Measurements from ENCODE around the gene NSD1. TPM values are rescaled to one million over a fixed set of nuclear protein-coding genes. Genes with fewer than 3 reads are reported as not detected.
A peak's percentile ranks its signal among the peaks of the same experiment; 100 is the strongest.
"Not testable (repeated sequence)": the region's sequence is repeated elsewhere in the genome, so short reads cannot be mapped to it uniquely, and the experiment has no call there.

NSD1 gene
- total RNA-seq, 1 experiment from 2014 or later: 58.8 TPM

GRCh38 chr5:177303925-177304391, 170.4 kb downstream of the NSD1 start:
- intact Hi-C loops (cut with micrococcal nuclease): loop anchor here (5.0 to 10.0 kb wide), 2 partner anchors 198 to 649 kb away; no protein-coding TSS in a partner anchor
- peak overlapping the region; percentile 88 to 99 for H3K4me3 ChIP-seq (replicated peaks in 1 of 2; ENCODE audit: low read depth in 1 of 2, low read length in 2 of 2)
- ChIA-PET RAD21 (ENCODE audit: low non-redundant PET in 1 of 2, low total read pairs in 2 of 2, uncharacterized antibody in 2 of 2, unreplicated experiment in 2 of 2) (no interaction called here), CTCF (no interaction called here), POLR2A (no interaction called here)
- no TSS peak for BruUV-seq (replicated peaks)
- TF ChIP-seq CTCF (IDR thresholded peaks at IDR 0.05 in 2 of 3, conservative IDR thresholded peaks at IDR 0.05 in 1 of 3; ENCODE audit: borderline replicate concordance in 1 of 3, insufficient read depth in 1 of 3, low read depth in 2 of 3, low read length in 2 of 3): no peak
- peak; percentile 63 for TF ChIP-seq ZFX (IDR thresholded peaks at IDR 0.05)
- no peak for TF ChIP-seq MAX (IDR thresholded peaks at IDR 0.05)
- peak overlapping the region; percentile 99 for H3K9ac ChIP-seq (ENCODE audit: low read length)
- peak; percentile 11 for ATAC-seq
- H3K27ac ChIP-seq (ENCODE audit: low read depth, low read length): peak overlapping the region; percentile 72
- no peaks in the 10 kb centered on the region for H3K9me3 ChIP-seq (ENCODE audit: control insufficient read depth in 1 of 2, insufficient read depth in 1 of 2, low read depth in 1 of 2, low read length in 2 of 2)
- H3K79me2 ChIP-seq (ENCODE audit: insufficient read depth, low read length): peaks cover 28% of the 10 kb centered on the region
- peaks cover 8 to 14% of the 10 kb centered on the region in 2 experiments; a peak in 2 of 4 replicates for H3K36me3 ChIP-seq (ENCODE audit: control insufficient read depth in 1 of 2, insufficient read depth in 2 of 2, low read length in 2 of 2)
- H3K4me2 ChIP-seq (ENCODE audit: low read length): peak overlapping the region; percentile 92
- H3K9me2 ChIP-seq (ENCODE audit: insufficient read depth): no peaks in the 10 kb centered on the region
- H2AFZ ChIP-seq (ENCODE audit: low read depth, low read length, poor library complexity, severe bottlenecking): no peak overlapping the region
- H4K20me1 ChIP-seq (ENCODE audit: insufficient read depth): peaks cover 8% of the 10 kb centered on the region; the same call in 1 of the 2 replicates
- peaks cover 19 to 61% of the 10 kb centered on the region in 2 experiments for H3K4me1 ChIP-seq (ENCODE audit: control insufficient read depth in 1 of 2, insufficient read depth in 2 of 2, low read length in 2 of 2)
- no peaks in the 10 kb centered on the region for H3K27me3 ChIP-seq (ENCODE audit: insufficient read depth, low read length)
- DNase-seq (ENCODE audit: low read depth, low spot score): no peak

- Histone ChIP-seq H3K36me3 (ENCODE audit: control insufficient read depth in 1 of 2, insufficient read depth in 2 of 2, low read length in 2 of 2) (peaks cover 8 to 14% of the 10 kb centered on the region in 2 experiments; a peak in 2 of 4 replicates), H3K9ac (ENCODE audit: low read length) (peak overlapping the region; percentile 99), H4K20me1 (ENCODE audit: insufficient read depth) (peaks cover 8% of the 10 kb centered on the region; the same call in 1 of the 2 replicates), H3K27me3 (ENCODE audit: insufficient read depth, low read length) (no peaks in the 10 kb centered on the region), H2AFZ (ENCODE audit: low read depth, low read length, poor library complexity, severe bottlenecking) (no peak overlapping the region), H3K4me1 (ENCODE audit: control insufficient read depth in 1 of 2, insufficient read depth in 2 of 2, low read length in 2 of 2) (peaks cover 19 to 58% of the 10 kb centered on the region in 2 experiments), H3K27ac (ENCODE audit: low read depth, low read length) (peak overlapping the region; percentile 72), H3K4me2 (ENCODE audit: low read length) (peak overlapping the region; percentile 92), H3K9me3 (ENCODE audit: control insufficient read depth in 1 of 2, insufficient read depth in 1 of 2, low read depth in 1 of 2, low read length in 2 of 2) (no peaks in the 10 kb centered on the region), H3K9me2 (ENCODE audit: insufficient read depth) (no peaks in the 10 kb centered on the region), H3K79me2 (ENCODE audit: insufficient read depth, low read length) (peaks cover 28% of the 10 kb centered on the region), H3K4me3 (replicated peaks in 1 of 2; ENCODE audit: low read depth in 1 of 2, low read length in 2 of 2) (peak overlapping the region; percentile 88 to 99)
- DNase-seq (ENCODE audit: low read depth, low spot score): no peak
- TF ChIP-seq POLR2AphosphoS5 (IDR thresholded peaks at IDR 0.05; ENCODE audit: low read depth, low read length): peak; percentile 25
- no peak for TF ChIP-seq POLR2A (IDR thresholded peaks at IDR 0.05; ENCODE audit: borderline replicate concordance, extremely low read depth, insufficient read depth, insufficient read length)
- CTCF ChIA-PET: interaction anchor here (0.7 to 1.3 kb wide), 2 partner anchors 86 to 193 kb away, joined by 3 to 4 read pairs; no protein-coding TSS in a partner anchor
- POLR2A ChIA-PET: no interaction called here
- RAD21 ChIA-PET (ENCODE audit: low non-redundant PET in 1 of 2, low total read pairs in 2 of 2, uncharacterized antibody in 2 of 2, unreplicated experiment in 2 of 2): no interaction called here
- peak; percentile 44 for ATAC-seq
- intact Hi-C loops (cut with micrococcal nuclease): loop anchor here (5.0 to 10.0 kb wide), 2 partner anchors 198 to 650 kb away; no protein-coding TSS in a partner anchor
- TSS peak; percentile 68 for BruUV-seq (replicated peaks)
Measured at GRCh38 chr5:177304392-177305119, 171.0 kb downstream of the NSD1 start.

GRCh38 chr5:177306103-177306640, 172.6 kb downstream of the NSD1 start:
- H3K27ac ChIP-seq (ENCODE audit: low read depth, low read length); CTCF ChIA-PET; H3K9me3 ChIP-seq (ENCODE audit: control insufficient read depth in 1 of 2, insufficient read depth in 1 of 2, low read depth in 1 of 2, low read length in 2 of 2); H3K9me2 ChIP-seq (ENCODE audit: insufficient read depth); H3K9ac ChIP-seq (ENCODE audit: low read length); BruUV-seq (replicated peaks); H4K20me1 ChIP-seq (ENCODE audit: insufficient read depth); POLR2A ChIA-PET; H3K4me2 ChIP-seq (ENCODE audit: low read length); H3K27me3 ChIP-seq (ENCODE audit: insufficient read depth, low read length); H2AFZ ChIP-seq (ENCODE audit: low read depth, low read length, poor library complexity, severe bottlenecking); DNase-seq (ENCODE audit: low read depth, low spot score); ATAC-seq; H3K4me3 ChIP-seq (replicated peaks in 1 of 2; ENCODE audit: low read depth in 1 of 2, low read length in 2 of 2); RAD21 ChIA-PET (ENCODE audit: low non-redundant PET in 1 of 2, low total read pairs in 2 of 2, uncharacterized antibody in 2 of 2, unreplicated experiment in 2 of 2): not testable (repeated sequence)
- intact Hi-C loops (cut with micrococcal nuclease): loop anchor here (10.0 kb wide), 1 partner anchor 651 kb away; no protein-coding TSS in a partner anchor
- Histone ChIP-seq H3K79me2 (ENCODE audit: insufficient read depth, low read length) (peaks cover 28% of the 10 kb centered on the region), H3K4me1 (ENCODE audit: control insufficient read depth in 1 of 2, insufficient read depth in 2 of 2, low read length in 2 of 2) (peaks cover 29 to 58% of the 10 kb centered on the region in 2 experiments), H3K36me3 (ENCODE audit: control insufficient read depth in 1 of 2, insufficient read depth in 2 of 2, low read length in 2 of 2) (peaks cover 8 to 14% of the 10 kb centered on the region in 2 experiments; a peak in 2 of 4 replicates)

Data from HCT116 (cell line).